HG03378 (cell line): ENCODE data around the gene KIF13A.
"Not testable (repeated sequence)": the region's sequence is repeated elsewhere in the genome, so short reads cannot be mapped to it uniquely, and the experiment has no call there.

Experiments used
- ATAC-seq: cut with Tn5 transposase; IDR thresholded peaks from one replicate; pipeline ENCODE4 v1.9.1; 2021; ENCODE audit warnings: mild to moderate bottlenecking, moderate library complexity; ENCODE audit not compliant: unreplicated experiment

The KIF13A gene

GRCh38 chr6:17856306-17856705 lies 131.1 kb downstream of the KIF13A start:
- no peak for ATAC-seq

GRCh38 chr6:17855381-17855780 lies 132.1 kb downstream of the KIF13A start:
- ATAC-seq, result no peak

GRCh38 chr6:17853533-17853932 lies 133.9 kb downstream of the KIF13A start:
- no peak for ATAC-seq

- no peak for ATAC-seq
Observed at GRCh38 chr6:17851720-17852161, 135.7 kb downstream of the KIF13A start.

- ATAC-seq, result peak; percentile 50
Observed at GRCh38 chr6:17851001-17851719, 136.3 kb downstream of the KIF13A start.

- no peak for ATAC-seq
Observed at GRCh38 chr6:17850281-17850680, 137.2 kb downstream of the KIF13A start.

- ATAC-seq, result no peak
Observed at GRCh38 chr6:17847203-17847760, 140.2 kb downstream of the KIF13A start.

- no peak for ATAC-seq
Observed at GRCh38 chr6:17846762-17847161, 140.7 kb downstream of the KIF13A start.

GRCh38 chr6:17845598-17845997 lies 141.8 kb downstream of the KIF13A start:
- ATAC-seq, result no peak

GRCh38 chr6:17844967-17845366 lies 142.5 kb downstream of the KIF13A start:
- not testable (repeated sequence) for ATAC-seq

- ATAC-seq, result no peak
Observed at GRCh38 chr6:17842934-17843821, 144.3 kb downstream of the KIF13A start.

GRCh38 chr6:17842014-17842776 lies 145.2 kb downstream of the KIF13A start:
- ATAC-seq, result no peak

GRCh38 chr6:17839513-17840223 lies 147.8 kb downstream of the KIF13A start:
- no peak for ATAC-seq

- no peak for ATAC-seq
Observed at GRCh38 chr6:17836293-17836692, 151.1 kb downstream of the KIF13A start.

GRCh38 chr6:17835784-17836183 lies 151.7 kb downstream of the KIF13A start:
- ATAC-seq, result no peak

GRCh38 chr6:17831135-17831534 lies 156.3 kb downstream of the KIF13A start:
- ATAC-seq, result no peak

- ATAC-seq, result no peak
Observed at GRCh38 chr6:17829905-17830304, 157.5 kb downstream of the KIF13A start.

- no peak for ATAC-seq
Observed at GRCh38 chr6:17828149-17828548, 159.3 kb downstream of the KIF13A start.

- no peak for ATAC-seq
Observed at GRCh38 chr6:17826301-17826700, 161.1 kb downstream of the KIF13A start.

- ATAC-seq, result no peak
Observed at GRCh38 chr6:17820055-17820454, 167.4 kb downstream of the KIF13A start.
